A172 (cell line): Measurements from ENCODE around the gene NLRC5. TPM values are rescaled to one million over a fixed set of nuclear protein-coding genes. Genes with fewer than 3 reads are reported as not detected.
A peak's percentile ranks its signal among the peaks of the same experiment; 100 is the strongest.
"Not testable (repeated sequence)": the region's sequence is repeated elsewhere in the genome, so short reads cannot be mapped to it uniquely, and the experiment has no call there.

ENCODE experiments used
- DNase-seq: peaks from one replicate; pipeline ENCODE4 v3.0.0-alpha.2; 2015; ENCODE audit warnings: low spot score
- total RNA-seq: library from RNA; depleted of rRNA; stranded (reverse); fragments of >200 nt; shearing (Covaris generic); gene quantifications from 2 replicates; pipeline ENCODE4 v1.2.3, GENCODE V29; 2014

Gene NLRC5
- total RNA-seq, 1 experiment from 2014 or later = 20.2 TPM

DNA sequence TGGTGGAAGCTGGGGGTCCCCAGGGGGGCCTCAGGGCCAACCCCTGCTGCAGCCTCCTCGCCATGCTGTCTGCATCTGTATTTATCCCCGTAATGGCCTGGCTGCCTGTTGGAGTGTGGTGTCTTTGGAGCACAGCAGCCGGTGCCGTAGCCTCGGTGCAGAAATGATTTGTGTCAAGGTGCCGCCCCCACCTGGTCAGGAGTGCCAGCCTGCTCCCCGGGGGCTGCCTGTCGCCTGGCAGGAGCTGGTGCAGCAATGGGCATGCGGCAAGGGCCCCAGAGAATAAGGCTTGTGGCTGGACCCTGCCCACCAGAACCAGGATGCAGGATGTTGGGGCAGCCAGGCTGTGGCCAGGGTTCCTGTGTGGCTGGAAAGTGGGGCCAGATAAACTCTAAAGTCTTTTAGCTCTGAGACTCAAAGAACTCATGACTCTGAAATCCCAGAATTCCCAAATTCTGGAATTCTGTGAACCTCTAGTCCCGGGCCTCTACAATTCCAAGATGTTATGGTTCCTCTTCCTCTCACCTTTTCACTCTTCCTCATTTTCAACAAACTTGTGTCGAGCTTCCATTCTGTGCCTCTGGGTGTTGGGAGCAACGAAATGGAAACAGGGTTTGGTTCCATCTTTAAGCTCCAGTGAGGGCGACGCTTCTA lies 109.0 kb downstream of the NLRC5 start:
- DNase-seq = no peak

DNA sequence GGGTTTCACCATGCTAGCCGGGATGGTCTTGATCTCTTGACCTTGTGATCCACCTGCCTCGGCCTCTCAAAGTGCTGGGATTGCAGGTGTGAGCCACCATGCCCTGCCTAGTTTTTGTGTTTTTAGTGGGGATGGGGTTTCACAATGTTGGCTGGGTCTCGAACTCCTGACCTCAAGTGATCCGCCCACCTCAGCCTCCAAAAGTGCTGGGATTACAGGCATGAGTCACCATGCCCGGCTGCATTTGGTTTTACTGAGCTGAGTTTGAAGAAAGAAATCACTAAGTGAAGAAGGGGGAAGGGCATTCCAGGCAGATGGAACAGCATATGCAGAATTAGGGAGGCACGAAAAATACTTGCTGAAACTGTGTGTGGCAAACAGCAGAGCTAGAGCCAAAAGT lies 110.6 kb downstream of the NLRC5 start:
- peak; percentile 54 for DNase-seq

DNA sequence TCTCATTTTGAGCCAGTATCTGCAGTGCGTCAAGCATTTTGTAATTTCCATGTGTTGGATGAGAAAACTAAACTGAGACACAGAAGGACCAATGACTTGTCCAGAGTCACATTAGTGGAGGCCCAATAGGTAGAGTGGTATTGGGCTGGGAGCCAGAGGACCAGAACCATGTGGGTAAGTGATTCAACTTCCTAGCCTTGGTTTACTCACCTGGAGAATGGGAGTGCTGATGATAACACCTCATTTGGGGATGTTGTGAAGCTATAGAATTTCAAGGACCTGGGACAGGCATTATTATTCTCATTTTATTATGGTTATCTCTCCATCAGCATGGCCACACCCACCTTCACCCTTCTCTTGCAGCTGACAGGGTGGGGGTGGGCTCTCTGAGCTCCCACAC lies 111.1 kb downstream of the NLRC5 start:
- DNase-seq = no peak

DNA sequence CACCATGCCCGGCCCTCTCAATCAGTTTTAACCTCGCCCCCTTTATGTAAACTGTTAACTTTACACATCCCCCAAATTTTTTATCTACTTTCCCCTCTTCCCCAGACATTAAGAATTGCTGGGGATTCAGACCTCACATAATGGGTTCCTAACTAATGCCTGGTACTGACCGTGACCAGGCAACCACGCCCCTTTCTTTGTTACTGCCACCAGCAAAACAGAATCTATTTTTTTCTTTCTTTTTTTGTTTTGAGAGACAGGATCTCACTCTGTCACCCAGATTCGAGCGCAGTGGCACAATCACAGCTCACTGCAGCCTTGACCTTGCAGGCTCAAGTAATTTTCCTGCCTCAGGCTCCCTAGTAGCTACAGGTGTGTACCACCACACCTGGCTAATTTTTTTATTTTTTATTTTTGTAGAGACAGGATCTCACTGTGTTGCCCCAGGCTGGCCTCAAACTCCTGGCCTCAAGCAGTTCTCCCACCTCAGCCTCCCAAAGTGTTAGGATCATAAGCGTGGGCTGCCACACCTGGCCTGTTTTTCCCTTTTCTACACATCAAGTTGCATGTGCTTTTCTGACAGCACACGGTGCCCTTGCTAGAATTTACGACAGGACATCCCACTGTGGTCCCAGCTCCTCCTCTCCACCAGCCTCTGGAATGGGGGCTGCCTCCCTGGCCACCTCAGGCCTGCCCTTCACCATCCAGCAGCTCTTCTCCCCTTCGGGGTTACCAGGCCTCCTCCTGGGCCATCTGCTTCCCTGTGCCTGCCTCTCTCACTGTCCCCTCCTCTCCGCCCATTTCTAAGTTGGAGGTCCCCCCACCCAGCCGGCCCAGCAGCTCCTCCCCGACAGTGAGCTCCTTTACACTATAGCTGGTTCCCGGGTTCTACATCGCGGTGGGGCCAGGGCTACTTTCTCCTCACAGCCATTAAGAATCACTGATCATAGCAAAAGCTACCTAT lies 113.8 kb downstream of the NLRC5 start:
- DNase-seq = no peak

DNA sequence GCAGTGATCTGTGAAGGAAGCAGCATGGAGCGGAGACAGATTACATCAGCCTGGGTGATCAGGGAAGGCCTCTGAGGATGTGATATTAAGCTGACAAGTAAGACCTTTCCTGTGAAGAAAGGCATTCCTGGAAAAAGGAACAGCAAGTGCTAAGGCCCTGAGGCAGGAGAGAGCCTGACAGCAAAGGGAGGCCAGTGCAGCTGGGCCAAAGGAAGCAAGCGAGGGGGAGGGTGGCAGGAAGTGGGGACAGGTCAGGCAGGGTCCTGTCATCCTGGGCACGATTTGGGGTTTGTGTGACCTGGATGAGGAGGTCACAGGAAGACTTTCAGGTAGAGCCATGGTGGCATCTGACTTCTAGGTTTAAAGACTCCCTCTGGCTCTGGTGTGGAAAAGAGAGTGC lies 115.3 kb downstream of the NLRC5 start:
- no peak for DNase-seq

DNA sequence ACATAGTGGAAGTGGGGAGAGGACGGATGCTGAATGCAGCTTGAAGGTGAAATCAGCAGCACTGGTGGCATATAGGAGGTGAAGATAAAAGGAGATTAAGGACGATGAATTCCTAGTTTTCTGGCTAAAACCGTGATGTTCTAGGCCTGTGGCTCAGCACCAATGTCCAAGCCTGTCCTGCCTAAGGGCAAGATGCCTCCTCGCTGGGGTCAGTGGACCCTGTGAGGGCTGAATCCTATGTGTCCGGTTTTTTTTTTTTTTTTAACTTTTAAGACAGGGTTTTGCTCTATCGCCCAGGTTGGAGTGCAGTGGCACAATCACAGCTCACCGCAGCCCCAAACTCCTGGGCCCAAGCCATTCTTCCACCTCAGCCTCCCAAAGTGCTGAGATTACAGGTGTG lies 115.8 kb downstream of the NLRC5 start:
- DNase-seq = no peak

DNA sequence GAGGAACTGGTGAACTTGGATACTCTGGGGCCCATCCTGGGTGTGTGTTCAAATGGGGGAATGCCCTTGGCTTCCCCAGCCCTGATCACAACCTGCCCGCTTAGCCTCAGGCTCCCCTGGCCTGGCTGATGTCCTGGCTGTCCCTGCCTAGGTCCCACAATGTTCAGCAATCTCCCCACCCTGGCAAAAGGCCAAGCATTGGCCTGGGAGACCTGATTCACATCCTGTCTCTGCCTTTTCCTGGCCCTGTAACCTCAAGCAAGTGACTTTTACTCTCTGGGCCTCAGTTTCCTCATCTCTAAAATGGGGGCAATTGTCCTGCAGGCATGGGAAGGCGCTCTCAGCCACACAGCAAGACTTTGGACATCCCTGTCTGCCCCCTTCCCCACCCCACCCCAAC lies 117.4 kb downstream of the NLRC5 start:
- DNase-seq = peak; percentile 33

DNA sequence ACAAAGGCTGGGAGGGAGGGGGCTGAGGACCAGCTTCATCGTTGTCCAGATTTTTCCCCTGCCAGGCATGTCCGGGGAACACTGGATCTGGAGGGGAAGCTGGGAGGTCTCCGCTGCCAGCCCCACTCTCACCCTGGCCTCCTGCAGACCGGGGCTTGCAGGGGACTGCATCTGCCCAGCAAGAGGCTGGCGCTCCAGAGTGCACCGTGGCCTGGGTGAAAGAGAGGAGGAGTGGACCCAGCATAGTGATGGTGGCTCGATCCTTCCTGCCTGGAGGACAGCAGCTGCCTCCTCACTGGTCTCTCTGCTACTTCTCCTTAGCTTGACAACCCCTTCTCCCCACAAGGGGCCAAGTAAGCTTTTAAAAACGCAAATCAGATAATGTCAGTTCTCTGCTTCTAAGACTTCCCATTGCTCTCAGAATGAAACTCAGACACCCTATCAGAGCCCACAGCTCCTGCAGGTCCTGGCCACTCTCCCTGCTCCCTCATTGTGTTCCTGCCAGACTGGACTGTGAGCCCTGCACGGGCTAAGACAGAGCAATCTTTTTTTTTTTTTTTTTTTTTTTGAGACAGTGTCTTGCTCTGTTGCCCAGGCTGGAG lies 118.1 kb downstream of the NLRC5 start:
- no peak for DNase-seq

DNA sequence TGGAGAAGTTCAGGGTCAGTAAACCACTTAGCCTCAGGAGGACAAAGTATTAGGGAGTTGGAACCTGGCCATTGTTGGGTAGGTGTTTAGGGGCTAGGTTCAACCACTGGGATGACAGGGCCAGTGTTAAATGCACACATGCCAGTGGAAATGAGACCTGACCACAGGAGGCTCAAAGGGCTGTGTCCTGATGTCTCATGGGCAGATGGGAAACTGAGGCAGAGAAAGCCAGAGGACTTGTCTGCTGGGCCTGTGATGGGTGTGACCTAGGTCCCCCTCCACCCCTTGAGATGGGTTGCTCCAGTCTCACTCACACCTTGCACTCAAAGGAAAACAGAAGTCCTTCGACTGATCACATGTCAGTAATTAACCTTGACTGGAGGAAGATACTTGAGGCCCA lies 119.1 kb downstream of the NLRC5 start:
- DNase-seq = no peak

DNA sequence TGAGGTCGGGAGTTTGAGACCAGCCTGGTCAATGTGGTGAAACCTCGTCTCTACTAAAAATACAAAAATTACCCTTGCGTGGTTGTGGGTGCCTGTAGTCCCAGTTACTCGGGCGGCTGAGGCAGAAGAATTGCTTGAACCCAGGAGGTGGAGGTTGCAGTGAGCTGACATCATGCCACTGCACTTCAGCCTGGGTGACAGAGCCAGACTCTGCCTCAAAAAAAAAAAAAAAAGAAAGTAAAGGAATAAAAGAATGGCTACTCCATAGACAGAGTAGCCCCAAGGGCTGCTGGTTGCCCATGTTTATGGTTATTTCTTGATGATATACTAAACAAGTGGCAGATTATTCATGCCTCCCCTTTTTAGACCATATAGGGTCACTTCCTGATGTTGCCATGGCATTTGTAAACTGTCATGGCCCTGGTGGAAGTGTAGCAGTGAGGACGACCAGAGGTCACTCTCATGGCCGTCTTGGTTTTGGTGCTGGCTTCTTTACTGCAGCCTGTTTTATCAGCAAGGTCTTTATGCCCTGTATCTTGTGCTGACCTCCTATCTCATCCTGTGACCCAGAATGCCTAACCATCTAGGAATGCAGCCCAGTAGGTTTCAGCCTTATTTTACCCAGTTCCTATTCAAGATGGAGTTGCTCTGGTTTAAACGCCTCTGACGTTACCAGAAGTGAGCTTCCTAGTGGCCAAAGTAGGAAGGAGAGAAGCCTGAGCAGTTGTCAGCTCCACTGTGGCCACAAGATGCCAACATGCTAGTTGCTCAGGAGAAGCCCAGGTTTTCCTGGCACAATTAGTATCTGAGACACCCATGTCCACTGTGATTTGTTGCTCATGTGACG lies 120.1 kb downstream of the NLRC5 start:
- DNase-seq = not testable (repeated sequence)

DNA sequence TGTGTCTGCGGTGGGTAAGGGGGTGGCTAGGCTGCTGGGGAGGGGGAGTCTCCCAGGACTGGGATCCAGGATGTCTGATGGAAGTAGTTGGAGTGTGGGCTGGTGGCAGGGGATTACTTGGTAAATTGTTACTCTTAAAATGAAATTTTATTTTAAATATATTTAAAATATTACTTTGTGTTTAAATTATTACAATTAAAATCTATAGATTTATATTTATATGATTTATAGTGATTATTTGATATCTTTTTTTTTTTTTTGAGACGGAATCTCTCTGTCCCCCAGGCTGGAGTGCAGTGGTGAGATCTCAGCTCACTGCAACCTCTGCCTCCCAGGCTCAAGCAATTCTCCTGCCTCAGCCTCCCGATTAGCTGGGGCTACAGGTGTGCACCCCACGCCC lies 121.6 kb downstream of the NLRC5 start:
- no peak for DNase-seq

DNA sequence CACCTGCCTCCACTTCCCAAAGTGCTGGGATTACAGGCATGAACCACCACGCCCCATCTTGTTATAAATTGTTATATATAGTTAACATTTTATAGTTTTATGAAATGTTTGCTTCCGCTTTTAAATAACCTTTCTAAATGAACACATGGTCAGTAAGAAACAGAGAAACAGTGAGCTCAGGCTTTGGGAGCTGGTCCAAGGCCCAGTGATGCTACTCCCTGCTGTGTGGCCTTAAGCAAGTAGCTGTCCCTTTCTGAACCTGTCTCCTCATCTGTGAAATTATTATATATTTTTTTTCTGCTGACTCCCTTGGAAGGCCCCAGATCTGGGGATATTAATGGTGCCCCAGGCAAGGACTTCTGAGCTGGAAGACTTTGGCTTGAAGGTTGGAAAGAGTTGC lies 122.1 kb downstream of the NLRC5 start:
- no peak for DNase-seq

DNA sequence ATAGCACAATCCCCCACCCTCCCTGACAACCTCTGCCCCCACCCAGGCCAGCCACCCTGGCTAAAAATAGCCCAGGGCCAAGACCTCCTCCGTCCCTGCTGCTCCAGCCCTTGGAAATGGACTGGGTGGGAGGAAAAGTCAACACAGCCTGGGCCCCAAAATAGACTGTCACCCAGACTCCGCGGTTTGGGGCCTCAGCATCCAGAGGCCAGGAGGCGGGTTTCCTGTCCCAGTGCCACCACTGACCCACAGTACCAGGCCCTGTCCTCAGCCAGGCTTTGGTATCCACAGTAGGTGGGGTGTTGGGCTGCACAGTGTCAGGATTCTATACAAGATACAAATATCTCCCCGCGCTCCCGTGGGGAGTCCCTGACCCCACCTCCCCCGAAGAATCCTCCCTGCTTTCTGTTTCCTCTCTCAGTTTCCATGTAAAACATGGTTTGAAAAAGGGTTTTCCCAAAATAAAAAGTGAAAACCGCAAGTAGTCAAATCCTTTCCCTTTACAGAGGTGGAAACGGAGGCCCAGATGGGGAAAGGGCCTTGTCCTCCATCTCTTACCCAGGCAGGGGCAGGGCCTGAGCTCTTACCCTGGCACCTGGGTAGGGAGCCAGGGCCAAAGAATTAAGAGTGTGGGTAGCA lies 123.2 kb downstream of the NLRC5 start:
- no peak for DNase-seq

DNA sequence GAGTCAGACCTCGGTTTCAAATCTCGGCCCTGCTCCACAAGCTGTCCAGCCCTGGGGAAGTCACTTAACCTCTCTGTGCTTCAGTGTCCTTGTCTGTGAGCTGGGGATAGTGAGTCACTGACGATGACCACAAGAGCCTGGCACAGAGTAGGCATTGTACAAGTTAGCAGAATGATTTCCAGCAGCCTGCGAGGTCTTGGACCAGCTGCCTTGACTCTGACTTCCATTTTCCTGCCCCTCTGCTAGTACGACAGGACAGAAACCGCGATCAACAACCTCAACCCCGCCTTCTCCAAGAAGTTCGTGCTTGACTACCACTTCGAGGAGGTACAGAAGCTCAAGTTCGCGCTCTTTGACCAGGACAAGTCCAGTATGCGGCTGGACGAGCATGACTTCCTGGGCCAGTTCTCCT lies 123.7 kb downstream of the NLRC5 start:
- peak; percentile 41 for DNase-seq

DNA sequence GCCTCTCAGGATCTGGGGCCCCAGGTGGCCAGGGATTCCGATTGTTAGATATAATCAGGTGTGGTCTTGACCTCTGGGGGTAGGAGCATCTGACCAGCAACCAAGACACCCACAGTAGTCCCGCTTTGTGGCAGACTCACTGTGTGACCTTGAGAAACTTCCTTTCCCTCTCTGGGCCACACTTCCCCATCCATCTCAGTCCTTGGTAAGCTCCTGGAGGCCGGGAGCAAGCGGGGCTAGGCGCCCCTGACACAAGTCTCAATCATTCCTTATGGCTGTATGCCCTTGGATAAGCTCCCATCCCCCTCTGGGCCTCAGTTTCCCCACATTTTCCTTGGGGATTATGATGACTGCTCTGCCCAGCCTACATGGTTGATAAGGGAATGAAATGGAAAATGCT lies 124.3 kb downstream of the NLRC5 start:
- no peak for DNase-seq

DNA sequence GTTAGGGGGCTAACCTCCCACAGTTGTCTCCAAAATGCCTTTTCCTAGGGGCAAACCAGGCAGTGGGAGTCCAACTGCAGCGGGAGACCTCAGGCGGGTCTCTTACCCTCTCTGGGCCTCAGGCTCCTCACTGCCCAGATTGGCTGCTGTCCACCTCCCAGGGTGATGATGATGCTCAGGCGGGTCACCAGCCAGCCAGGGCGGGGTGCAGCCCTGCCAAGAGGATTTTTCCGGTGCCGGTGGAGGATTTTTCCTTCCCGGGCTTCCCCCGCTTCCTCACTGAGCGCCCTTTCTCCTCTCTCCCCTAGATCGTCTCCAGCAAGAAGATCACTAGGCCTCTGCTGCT lies 125.8 kb downstream of the NLRC5 start:
- peak; percentile 71 for DNase-seq

DNA sequence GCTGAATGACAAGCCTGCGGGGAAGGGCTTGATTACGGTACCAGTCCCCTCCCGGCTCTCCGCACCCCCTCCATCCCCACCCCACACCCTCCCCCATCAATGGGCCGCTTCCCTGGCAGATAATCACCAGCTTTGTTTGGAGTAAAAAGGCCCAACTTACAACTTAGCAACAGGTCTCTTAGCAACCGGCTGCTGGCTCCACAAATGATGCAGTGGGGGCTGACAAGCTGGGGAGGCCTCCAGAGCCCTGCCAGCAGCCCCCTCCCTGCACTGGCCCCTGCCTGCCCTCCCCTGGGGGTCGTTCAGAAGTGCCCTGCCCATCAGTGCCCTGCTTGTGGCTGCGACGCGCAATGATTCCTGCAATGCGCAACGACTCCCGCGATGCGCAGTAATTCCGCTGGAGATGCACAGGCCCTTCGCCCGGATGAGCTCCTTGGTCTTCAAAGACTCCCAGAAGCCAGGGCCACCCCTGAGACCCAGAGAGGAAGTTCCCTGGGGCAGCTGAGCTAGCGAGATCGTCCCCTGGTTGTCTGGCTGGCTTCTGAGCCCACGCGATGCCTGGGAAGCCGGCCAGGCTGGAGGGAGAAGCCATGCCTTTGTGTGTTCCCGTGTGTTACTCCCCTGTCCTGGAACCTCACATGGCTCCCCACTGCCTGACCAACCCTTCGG lies 126.3 kb downstream of the NLRC5 start:
- DNase-seq = peak; percentile 66

DNA sequence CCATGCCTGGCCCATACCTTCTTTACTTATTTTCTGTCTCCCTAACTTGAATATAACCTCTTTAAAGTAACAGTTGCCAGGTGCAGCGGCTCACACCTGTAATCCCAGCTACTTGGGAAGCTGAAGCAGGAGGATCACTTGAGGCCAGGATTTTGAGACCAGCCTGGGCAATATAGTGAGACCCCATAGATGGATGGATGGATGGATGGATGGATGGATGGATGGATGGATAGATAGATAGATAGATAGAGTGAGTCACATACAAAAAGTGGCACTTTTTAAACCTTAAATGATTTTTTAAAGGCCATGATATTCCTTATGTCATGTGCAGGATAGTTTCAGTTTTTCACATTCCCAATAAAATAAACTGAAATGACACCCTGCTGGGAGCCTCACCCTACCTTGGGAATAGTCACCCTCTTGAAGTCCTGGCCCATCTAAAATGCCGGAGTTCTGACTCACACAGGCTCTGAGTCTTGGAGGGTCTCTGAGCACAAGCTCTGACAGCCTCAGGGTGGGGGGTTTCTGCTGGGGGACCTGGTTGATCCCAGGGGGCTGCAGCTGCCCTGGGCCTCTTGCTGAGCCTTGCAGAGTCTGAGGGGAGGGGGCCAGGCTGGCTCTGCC lies 129.2 kb downstream of the NLRC5 start:
- peak; percentile 73 for DNase-seq

DNA sequence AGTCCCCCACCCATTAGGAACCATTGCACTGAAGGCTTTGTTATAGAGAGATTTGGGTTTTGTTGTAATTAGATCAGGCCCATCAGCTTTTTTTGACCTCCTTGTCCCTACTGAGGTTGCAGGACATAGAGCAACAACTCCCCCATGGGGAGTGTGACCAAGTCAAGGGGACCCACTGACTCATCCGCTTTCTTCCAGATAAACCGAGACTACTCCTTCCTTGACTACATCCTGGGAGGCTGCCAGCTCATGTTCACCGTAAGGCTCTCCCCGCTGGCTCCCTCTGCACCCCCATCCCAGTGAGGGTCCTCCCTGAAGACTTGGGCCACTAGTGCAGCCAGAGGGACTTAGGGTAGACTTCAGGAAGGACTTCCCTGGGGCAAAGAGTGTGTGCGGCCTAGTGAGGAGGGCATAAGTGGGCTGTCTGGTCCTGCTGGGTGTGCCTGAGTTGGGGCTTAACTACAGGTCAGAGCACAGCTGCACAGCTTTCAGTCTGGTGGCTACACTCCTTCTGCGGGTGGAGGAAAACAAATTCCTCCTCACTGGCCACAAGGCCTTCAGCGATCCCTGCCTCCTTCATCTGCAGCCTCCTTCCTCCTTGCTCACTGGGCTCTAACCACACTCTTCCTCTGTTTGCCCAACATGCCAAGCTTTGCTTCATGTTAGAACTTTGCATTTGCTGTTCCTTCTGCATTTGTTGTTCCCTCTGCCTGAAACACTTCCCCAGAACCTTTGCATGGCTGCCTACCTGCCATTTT lies 134.0 kb downstream of the NLRC5 start:
- peak; percentile 71 for DNase-seq
